ENCODE data around the gene TAF1B. TPM values are rescaled to one million over a fixed set of nuclear protein-coding genes. Genes with fewer than 3 reads are reported as not detected.
"Not testable (repeated sequence)": the region's sequence is repeated elsewhere in the genome, so short reads cannot be mapped to it uniquely, and the experiment has no call there.

The TAF1B gene
- polyA plus RNA-seq, 3 donors, result 4.1 to 7.3 (median 6.1) TPM

DNA sequence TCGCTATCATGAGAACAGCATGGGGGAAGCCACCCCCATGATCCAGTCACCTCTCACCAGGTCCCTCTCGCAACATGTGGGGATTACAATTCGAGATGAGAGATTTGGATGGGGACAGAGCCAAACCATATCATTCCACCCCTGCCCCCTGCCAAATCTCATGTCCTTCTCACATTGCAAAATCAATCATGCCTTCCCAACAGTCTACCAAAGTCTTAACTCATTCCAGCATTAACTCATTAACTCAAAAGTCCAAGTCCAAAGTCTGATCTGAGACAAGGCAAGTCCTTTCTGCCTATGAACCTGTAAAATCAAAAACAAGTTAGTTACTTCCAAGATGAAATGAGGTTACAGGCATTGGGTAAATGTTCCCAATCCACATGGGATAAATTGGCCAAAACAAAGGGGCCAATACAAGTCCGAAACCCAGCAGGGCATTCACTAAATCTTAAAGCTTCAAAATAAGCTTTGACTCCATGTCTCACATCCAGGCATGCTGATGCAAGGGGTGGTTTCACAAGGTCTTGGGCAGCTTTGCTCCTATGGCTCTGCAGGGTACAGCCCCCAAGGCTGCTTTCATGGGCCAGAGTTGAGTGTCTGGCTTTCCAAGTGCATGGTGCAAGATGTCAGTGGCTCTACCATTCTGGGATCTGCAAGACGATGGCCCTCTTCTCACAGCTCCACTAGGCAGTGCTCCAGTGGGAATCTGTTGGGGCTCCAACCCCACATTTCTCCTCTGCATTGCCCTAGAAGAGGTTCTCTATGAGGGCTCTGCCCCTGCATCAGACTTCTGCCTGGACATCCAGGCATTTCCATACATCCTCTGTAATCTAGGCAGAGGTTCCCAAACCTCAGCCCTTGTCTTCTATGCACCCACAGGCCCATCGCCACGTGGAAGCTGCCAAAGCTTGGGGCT, 14.8 kb downstream of the TAF1B start:
- no peak overlapping the region for H3K27ac ChIP-seq (ENCODE audit: low read depth, low read length)
- WGBS, 3 donors, result 91 to 98% (median 95%) methylated on average over 7 of the region's 7 CpGs

GRCh38 chr2:9858730-9859068, 15.4 kb downstream of the TAF1B start:
- 86 to 98% (median 94%) methylated on average over 5 of the region's 5 CpGs for WGBS, 3 donors

DNA sequence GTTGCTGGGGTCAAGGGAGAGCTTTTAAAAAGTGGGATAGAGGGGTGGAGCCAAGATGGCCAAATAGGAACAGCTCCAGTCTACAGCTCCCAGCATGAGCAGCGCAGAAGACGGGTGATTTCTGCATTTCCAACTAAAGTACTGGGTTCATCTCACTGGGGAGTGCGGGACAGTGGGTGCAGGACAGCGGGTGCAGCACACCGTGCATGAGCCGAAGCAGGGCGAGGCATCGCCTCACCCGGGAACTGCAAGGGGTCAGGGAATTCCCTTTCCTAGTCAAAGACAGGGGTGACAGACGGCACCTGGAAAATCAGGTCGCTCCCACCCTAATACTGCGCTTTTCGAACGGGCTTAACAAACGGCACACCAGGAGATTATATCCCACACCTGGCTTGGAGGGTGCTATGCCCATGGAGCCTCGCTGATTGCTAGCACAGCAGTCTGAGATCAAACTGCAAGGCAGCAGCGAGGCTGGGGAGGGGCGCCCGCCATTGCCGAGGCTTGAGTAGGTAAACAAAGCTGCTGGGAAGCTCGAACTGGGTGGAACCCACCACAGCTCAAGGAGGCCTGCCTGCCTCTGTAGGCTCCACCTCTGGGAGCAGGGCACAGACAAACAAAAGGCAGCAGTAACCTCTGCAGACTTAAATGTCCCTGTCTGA, 17.8 kb downstream of the TAF1B start:
- not testable (repeated sequence) for H3K27ac ChIP-seq (ENCODE audit: low read depth, low read length)
- 95 to 99% (median 98%) methylated on average over 21 of the region's 21 CpGs for WGBS, 3 donors

More at GRCh38 chr2:9858730-9859068, 15.4 kb downstream of the TAF1B start:
- no peak overlapping the region for H3K27ac ChIP-seq (ENCODE audit: low read depth, low read length)

DNA sequence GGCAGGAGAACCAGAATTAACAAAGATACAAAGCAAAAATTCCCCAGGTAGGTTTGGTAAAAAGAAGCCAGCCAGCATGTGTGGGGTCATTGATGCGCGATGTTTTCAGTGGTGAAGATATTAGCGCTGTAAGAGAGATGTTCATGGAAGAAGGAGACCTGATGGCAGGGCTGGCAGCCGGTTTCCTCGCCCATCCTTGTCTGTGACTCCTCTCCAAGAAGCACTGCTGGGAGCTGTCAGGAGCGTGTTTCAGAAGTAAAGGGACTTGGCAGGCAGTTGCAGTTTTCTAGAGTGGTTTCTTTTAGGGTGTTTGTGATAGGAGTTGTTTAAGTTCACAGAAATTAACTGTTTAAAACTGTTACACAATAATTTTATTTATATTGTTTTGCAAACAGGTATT, 24.6 kb downstream of the TAF1B start:
- no peak overlapping the region for H3K27ac ChIP-seq (ENCODE audit: low read depth, low read length)
- WGBS, 3 donors, result 91 to 95% (median 94%) methylated on average over 6 of the region's 6 CpGs

DNA sequence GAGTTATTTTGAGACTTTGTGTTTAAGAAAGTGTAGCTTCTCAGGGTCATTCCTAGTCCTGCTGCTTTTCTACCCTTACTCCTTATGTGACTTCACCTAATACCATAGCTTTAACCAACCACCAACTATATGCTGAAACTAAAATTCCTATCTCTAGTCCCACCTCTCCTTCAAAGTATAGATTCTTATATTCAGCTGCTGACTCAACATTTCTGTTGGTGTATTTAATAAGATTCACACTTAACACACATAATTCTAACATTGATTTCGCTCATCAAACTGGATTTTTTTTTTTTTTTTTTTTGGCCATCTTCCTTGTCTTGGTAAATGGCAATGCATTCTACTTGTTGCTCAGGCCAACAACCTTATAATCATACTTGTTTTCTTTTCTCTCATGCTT, 30.1 kb downstream of the TAF1B start:
- 95 to 100% (median 97%) methylated on average over 1 of the region's 1 CpG for WGBS, 3 donors
- no peak overlapping the region for H3K27ac ChIP-seq (ENCODE audit: low read depth, low read length)

GRCh38 chr2:9877026-9877425, 33.8 kb downstream of the TAF1B start:
- 72 to 96% (median 95%) methylated on average over 2 of the region's 2 CpGs for WGBS, 3 donors
- H3K27ac ChIP-seq (ENCODE audit: low read depth, low read length), result no peak overlapping the region

DNA sequence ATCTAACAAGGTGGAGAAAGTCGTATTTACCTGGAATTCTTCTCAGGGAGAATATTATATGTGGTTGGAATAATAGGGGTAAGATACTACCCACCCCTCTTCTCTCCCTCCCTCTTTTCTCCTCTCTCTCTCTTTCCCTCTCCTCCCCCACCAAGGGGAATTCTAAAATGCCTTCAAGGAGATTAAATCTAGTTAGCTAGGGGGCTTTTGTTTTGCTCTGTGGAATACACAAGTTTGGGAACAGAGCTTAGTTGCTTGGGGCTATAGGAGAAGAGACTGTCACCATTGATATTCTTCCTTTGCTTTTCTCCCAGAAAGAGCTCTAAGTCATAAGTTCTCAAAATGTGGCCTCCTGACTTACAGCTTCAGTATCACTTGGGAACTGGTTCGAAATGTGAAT, 34.5 kb downstream of the TAF1B start:
- 95 to 98% (median 96%) methylated on average over 2 of the region's 2 CpGs for WGBS, 3 donors
- no peak overlapping the region for H3K27ac ChIP-seq (ENCODE audit: low read depth, low read length)

DNA sequence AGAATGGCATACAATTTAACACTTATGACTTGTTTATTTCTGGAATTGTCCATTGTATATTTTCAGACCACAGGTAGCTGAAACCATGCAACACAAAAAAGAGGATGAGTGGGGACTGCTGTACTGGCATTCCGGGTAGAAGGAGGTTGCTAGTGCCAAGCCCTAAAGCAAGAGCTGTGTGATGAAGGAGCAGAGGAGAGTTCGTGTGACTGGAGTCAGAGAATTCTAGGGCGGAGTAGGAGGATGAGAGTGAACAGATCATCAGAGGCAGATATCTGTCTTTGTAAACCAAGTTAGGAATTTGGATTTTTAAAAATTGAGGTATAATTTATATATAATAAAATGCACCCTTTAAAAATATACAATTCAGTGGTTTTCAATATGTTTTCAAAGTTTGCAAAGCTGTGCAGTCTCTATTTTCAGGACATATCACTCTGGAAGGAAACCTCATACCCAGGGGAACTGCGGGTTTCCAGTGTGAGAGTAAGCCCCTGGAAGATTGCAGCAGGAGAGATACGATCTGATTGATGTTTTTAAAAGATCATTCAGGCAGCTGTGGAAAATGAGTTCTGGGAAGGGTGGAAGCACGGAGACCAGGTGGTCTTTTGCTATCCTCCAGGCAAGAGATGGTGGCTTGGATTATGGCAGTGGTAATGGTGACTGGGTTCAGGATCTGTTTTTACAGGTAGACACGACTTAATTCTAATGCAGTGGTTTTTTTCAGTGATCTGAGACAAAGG, 36.4 kb downstream of the TAF1B start:
- 88 to 91% (median 88%) methylated on average over 7 of the region's 7 CpGs for WGBS, 3 donors
- no peak overlapping the region for H3K27ac ChIP-seq (ENCODE audit: low read depth, low read length)

GRCh38 chr2:9883897-9884296, 40.6 kb downstream of the TAF1B start:
- 94 to 96% (median 96%) methylated on average over 17 of the region's 17 CpGs for WGBS, 3 donors
- no peak overlapping the region for H3K27ac ChIP-seq (ENCODE audit: low read depth, low read length)

DNA sequence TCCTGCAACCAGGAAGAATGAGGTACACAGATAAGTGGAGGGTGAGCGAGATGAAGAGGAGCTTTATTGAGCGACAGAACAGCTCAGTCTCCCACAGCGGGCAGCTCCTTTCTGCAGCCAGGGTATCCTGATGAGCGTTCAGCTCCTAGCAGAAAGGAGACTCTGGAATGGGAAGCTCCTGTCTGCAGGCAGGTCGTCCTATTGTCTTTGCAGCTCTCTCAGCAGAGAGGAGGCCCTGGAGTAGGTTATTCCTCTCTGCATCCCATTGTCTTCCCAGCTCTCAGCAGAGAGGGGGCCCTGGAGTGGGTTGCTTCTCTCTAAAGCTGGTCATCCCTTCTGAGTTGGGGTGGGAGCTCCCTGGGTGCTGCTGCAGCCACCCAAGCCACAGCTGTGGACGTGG, 41.2 kb downstream of the TAF1B start:
- 91 to 98% (median 96%) methylated on average over 6 of the region's 6 CpGs for WGBS, 3 donors

GRCh38 chr2:9885036-9885684, 41.9 kb downstream of the TAF1B start:
- H3K27ac ChIP-seq (ENCODE audit: low read depth, low read length), result no peak overlapping the region
- WGBS, 3 donors, result 82 to 91% (median 91%) methylated on average over 4 of the region's 4 CpGs

More for the DNA sequence above, 41.2 kb downstream of the TAF1B start:
- no peak overlapping the region for H3K27ac ChIP-seq (ENCODE audit: low read depth, low read length)

GRCh38 chr2:9887513-9887912, 44.2 kb downstream of the TAF1B start:
- WGBS, 3 donors, result 95 to 99% (median 97%) methylated on average over 1 of the region's 1 CpG

DNA sequence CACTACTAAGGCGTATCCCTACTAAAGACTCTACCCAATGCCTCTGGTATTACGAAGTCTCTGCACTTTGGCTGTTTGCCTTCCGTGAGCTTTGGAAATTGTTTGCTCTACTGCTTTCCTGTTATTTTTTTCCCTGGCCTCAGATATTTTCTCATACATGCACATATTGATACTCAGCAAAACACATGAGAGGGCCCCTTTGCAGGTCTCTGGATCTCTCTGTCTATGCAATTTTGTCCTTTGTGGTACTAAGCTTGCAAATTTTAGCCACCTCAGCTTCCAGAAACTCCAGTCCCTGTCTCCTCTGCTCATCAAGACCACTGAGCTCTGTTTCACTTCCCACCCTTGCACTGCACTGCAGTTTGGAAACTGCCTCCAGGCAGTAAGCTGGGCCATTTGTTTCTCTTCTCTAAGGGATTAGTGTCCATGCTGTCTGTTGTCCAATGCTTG, 46.6 kb downstream of the TAF1B start:
- 25 to 55% (median 26%) methylated on average over 3 of the region's 3 CpGs for WGBS, 3 donors
- no peak overlapping the region for H3K27ac ChIP-seq (ENCODE audit: low read depth, low read length)

More at GRCh38 chr2:9887513-9887912, 44.2 kb downstream of the TAF1B start:
- H3K27ac ChIP-seq (ENCODE audit: low read depth, low read length), result no peak overlapping the region

- no peak overlapping the region for H3K27ac ChIP-seq (ENCODE audit: low read depth, low read length)
- 98 to 100% (median 98%) methylated on average over 4 of the region's 4 CpGs for WGBS, 3 donors
Observed at GRCh38 chr2:9892236-9892635, 49.0 kb downstream of the TAF1B start.

DNA sequence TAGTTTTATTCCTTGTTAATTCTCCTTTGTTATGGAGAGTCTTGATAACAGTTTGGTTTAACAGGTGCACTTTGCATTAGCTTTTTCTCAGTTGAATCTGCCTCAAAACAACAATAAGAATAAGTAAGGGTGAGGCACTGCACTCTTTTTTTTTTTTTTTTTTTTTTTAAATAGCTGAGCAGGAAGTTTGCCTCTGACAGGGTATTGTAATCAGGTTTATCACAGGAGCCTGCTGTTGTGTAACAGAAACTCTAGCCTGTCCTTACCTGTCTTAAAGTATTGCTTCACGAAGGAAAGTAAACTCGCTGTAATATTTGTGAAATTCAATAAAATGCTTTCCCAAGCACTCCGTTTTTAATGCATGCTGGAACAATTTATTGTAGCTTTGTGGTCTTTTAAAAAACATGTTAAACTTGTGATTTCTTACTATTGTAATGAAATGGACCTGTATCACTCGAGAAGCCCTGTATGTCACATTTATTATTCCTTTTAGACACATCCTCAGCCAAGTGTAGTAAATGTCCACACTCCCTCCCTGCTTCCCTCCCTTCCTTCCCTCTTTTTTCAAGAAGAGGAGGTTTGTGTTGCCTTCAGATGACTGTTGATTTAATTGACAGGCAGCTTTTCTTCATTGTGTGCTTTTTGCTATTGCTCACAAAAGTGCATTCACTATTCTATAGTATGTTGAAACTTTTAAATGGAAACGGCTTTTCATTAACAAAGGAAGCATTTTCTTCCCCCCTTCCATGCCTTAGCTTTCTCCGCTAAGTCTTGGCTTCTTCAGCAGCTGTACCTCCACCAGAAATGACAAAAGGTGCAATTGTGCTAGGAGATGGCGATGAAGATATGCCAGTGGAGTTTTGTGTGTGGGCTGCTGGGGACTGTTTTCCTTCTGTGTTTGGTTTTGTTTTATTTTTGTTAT, 52.7 kb downstream of the TAF1B start:
- H3K27ac ChIP-seq (ENCODE audit: low read depth, low read length), result no peak overlapping the region

GRCh38 chr2:9897331-9897737, 54.1 kb downstream of the TAF1B start:
- WGBS, 3 donors, result 28 to 80% (median 34%) methylated on average over 3 of the region's 3 CpGs
- H3K27ac ChIP-seq (ENCODE audit: low read depth, low read length), result no peak overlapping the region

More for the DNA sequence above, 52.7 kb downstream of the TAF1B start:
- 36 to 65% (median 62%) methylated on average over 7 of the region's 7 CpGs for WGBS, 3 donors

GRCh38 chr2:9897846-9898245, 54.6 kb downstream of the TAF1B start:
- no peak overlapping the region for H3K27ac ChIP-seq (ENCODE audit: low read depth, low read length)
- 57 to 78% (median 61%) methylated on average over 2 of the region's 2 CpGs for WGBS, 3 donors

Measured in adipose tissue (tissue), 3 donors.